ENCODE measurements around the gene BMAL1.

Gene BMAL1

DNA sequence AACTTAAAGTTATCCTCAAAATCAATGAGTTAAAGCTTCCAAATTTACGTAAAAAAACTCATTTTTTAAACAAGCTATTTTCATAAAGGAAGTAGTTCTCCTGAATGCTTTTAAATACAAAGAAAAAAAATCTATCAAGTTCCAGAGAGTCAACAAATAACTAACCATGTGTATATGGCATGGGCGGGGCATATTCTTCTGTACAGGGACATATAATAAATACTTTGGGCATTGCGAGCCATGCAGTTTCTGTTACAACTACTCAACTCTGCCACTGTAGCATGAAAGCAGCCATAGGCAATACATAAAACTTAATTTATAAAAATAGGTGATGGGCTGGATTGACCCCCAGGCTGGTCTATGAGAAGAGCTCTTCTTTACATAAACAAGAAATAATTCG, 127.6 kb downstream of the BMAL1 start:
- TF ChIP-seq, protein P1, sequence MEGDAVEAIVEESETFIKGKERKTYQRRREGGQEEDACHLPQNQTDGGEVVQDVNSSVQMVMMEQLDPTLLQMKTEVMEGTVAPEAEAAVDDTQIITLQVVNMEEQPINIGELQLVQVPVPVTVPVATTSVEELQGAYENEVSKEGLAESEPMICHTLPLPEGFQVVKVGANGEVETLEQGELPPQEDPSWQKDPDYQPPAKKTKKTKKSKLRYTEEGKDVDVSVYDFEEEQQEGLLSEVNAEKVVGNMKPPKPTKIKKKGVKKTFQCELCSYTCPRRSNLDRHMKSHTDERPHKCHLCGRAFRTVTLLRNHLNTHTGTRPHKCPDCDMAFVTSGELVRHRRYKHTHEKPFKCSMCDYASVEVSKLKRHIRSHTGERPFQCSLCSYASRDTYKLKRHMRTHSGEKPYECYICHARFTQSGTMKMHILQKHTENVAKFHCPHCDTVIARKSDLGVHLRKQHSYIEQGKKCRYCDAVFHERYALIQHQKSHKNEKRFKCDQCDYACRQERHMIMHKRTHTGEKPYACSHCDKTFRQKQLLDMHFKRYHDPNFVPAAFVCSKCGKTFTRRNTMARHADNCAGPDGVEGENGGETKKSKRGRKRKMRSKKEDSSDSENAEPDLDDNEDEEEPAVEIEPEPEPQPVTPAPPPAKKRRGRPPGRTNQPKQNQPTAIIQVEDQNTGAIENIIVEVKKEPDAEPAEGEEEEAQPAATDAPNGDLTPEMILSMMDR (IDR thresholded peaks at IDR 0.05; ENCODE audit: insufficient read depth, low read depth, low read length, missing control alignments) = no peak
- no peak overlapping the region for H3K4me3 ChIP-seq (ENCODE audit: low read length)
- no peak for DNase-seq (ENCODE audit: low read depth)

DNA sequence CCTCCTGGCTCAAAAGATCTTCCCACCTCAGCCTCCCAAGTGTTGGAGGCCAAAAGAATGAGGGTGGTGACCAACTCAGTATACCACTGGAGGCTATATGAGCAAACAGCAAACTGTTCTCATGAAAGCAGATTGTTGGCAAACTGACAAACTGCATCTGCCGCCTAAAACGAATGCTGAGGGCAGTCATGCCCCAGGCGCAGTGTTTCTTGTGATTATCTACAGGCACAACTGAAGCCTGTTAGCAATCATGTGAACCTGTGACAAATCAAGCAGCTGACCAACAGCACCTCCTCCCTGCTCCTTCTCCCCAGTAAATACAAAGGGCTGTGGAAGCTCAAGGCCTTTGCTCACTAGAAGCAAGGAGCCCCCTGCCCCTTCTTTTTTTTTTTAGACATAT, 137.6 kb downstream of the BMAL1 start:
- TF ChIP-seq, protein P1 (IDR thresholded peaks at IDR 0.05; ENCODE audit: insufficient read depth, low read depth, low read length, missing control alignments) = no peak
- peak; percentile 39 for DNase-seq (ENCODE audit: low read depth)
- H3K4me3 ChIP-seq (ENCODE audit: low read length) = no peak overlapping the region

DNA sequence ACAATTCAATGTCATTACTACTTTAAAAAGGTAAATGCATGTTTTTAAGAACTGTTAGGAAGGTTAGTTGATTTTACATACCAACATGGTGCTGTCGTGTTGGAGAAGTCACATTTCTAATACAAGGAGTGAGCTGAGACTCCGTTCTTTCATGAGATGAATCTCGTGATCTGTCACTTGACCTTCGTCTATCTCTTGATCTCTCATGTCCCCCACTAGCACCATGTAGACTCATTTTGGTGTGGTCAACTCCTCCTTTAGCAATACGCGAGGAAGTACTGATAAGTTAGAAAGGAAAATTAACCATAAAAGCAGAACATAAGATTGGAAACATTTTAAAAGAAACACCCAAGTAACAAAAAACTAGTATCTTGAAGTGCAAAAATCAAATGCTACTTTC, 144.0 kb downstream of the BMAL1 start:
- H3K4me3 ChIP-seq (ENCODE audit: low read length) = no peak overlapping the region
- DNase-seq (ENCODE audit: low read depth) = no peak
- TF ChIP-seq, protein P1 (IDR thresholded peaks at IDR 0.05; ENCODE audit: insufficient read depth, low read depth, low read length, missing control alignments) = no peak

DNA sequence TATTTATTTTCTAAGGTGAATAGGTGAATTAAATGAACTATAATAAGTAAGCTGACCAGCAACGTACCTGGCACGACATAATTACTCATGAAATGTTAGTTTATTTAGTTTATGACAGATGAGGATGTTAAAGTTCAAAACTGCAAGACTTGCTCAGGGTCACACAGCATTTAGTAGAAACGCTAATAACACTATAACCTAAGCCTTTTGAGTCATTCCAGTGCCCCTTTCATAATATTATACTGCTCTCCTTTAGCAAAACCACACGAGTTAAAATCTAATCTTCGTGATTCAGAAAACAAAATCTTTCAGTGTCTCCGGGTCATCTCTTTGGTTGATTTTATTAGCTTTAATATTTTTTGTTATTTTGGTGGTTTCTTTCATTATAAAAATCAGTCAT, 145.8 kb downstream of the BMAL1 start:
- TF ChIP-seq, protein P1 (IDR thresholded peaks at IDR 0.05; ENCODE audit: insufficient read depth, low read depth, low read length, missing control alignments) = no peak
- no peak for DNase-seq (ENCODE audit: low read depth)

DNA sequence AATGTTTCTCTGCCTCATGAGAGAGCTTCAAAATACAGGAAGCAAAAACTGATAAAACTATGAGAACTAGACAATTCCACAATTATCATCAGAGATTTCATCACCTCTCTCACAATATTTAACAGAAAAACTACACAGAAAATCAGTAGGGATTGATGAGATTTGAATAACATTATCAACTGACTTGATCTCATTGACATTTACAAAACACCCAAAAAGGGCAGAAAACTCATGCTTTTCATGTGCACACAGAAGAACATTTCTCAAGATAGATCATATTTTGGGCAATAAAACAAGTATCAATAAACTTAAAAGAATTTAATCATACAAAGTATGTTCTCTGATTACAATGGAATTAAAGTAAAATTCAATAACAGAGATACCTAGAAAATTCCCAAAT, 149.8 kb downstream of the BMAL1 start:
- TF ChIP-seq, protein P1 (IDR thresholded peaks at IDR 0.05; ENCODE audit: insufficient read depth, low read depth, low read length, missing control alignments) = no peak
- H3K4me3 ChIP-seq (ENCODE audit: low read length) = no peak overlapping the region
- no peak for DNase-seq (ENCODE audit: low read depth)

More for the DNA sequence above, 145.8 kb downstream of the BMAL1 start:
- H3K4me3 ChIP-seq (ENCODE audit: low read length) = no peak overlapping the region

DNA sequence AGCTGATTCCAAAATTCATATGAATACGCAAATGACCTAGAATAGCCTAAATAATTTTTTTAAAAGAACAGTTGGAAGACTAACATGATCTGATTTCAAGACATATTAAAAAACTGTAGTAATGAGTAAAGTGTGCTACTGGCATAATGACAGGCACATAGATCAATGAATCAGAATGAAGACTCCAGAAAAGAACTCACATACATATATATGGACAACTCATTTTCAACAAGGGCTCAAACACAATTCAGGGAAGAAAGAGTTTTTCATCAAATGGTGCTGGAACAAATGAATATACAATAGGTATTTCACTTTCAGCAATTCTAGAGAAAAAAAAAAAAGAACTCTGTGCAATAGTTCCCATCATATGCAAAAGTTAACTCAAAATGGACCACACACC, 151.7 kb downstream of the BMAL1 start:
- DNase-seq (ENCODE audit: low read depth) = no peak
- H3K4me3 ChIP-seq (ENCODE audit: low read length) = no peak overlapping the region
- TF ChIP-seq, protein P1 (IDR thresholded peaks at IDR 0.05; ENCODE audit: insufficient read depth, low read depth, low read length, missing control alignments) = no peak

DNA sequence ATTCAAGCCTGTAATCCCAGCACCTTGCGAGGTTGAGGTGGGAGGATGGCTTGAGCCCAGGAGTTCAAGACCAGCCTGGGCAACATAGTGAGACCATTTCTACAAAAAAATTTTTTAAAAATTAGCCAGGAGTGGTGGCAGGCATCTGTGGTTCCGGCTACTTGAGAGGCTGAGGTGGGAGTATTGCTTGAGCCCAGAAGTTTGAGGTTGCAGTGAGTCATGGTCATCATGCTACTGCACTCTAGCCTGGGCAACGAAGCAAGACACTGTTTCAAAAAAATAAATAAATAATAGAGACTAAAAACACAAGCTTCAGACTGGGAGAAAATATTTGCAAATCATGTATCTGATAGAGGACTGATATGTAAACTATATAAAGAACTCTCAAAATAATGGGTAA, 152.2 kb downstream of the BMAL1 start:
- no peak overlapping the region for H3K4me3 ChIP-seq (ENCODE audit: low read length)
- TF ChIP-seq, protein P1 (IDR thresholded peaks at IDR 0.05; ENCODE audit: insufficient read depth, low read depth, low read length, missing control alignments) = no peak
- no peak for DNase-seq (ENCODE audit: low read depth)
